ENCODE measurements around the gene PSAPL1.
"Not testable (repeated sequence)": the region's sequence is repeated elsewhere in the genome, so short reads cannot be mapped to it uniquely, and the experiment has no call there.

The PSAPL1 gene

GRCh38 chr4:7458066-7458425 is 23.3 kb upstream of the PSAPL1 start:
- no peak overlapping the region for H3K9ac ChIP-seq (ENCODE audit: low read depth, low read length)
- no peaks in the 10 kb centered on the region for H3K36me3 ChIP-seq (ENCODE audit: insufficient read depth, low read length)
- no peak overlapping the region for H3K4me3 ChIP-seq (ENCODE audit: low read length)
- H3K4me2 ChIP-seq (ENCODE audit: low read length): no peak overlapping the region
- H3K4me1 ChIP-seq (ENCODE audit: control insufficient read depth, insufficient read depth, low read length): no peaks in the 10 kb centered on the region
- no peaks in the 10 kb centered on the region for H3K9me3 ChIP-seq (replicated peaks; ENCODE audit: low read length)
- peaks cover 34% of the 10 kb centered on the region for H3K27me3 ChIP-seq (ENCODE audit: control insufficient read depth, insufficient read depth, low read length)

GRCh38 chr4:7457201-7458065 is 22.7 kb upstream of the PSAPL1 start:
- peaks cover 28% of the 10 kb centered on the region for H3K27me3 ChIP-seq (ENCODE audit: control insufficient read depth, insufficient read depth, low read length)
- no peak overlapping the region for H3K4me3 ChIP-seq (ENCODE audit: low read length)
- H3K36me3 ChIP-seq (ENCODE audit: insufficient read depth, low read length): no peaks in the 10 kb centered on the region
- H3K9ac ChIP-seq (ENCODE audit: low read depth, low read length): no peak overlapping the region
- H3K9me3 ChIP-seq (replicated peaks; ENCODE audit: low read length): no peaks in the 10 kb centered on the region
- H3K4me2 ChIP-seq (ENCODE audit: low read length): no peak overlapping the region
- no peaks in the 10 kb centered on the region for H3K4me1 ChIP-seq (ENCODE audit: control insufficient read depth, insufficient read depth, low read length)

- not testable (repeated sequence) for H3K36me3 ChIP-seq (ENCODE audit: insufficient read depth, low read length); H3K4me2 ChIP-seq (ENCODE audit: low read length); H3K4me1 ChIP-seq (ENCODE audit: control insufficient read depth, insufficient read depth, low read length); H3K9ac ChIP-seq (ENCODE audit: low read depth, low read length); H3K9me3 ChIP-seq (replicated peaks; ENCODE audit: low read length); H3K4me3 ChIP-seq (ENCODE audit: low read length); H3K27me3 ChIP-seq (ENCODE audit: control insufficient read depth, insufficient read depth, low read length)
These were observed 18.1 kb upstream of the PSAPL1 start for GRCh38 chr4:7452802-7453201.

GRCh38 chr4:7451800-7452199 is 17.1 kb upstream of the PSAPL1 start:
- Histone ChIP-seq H3K9me3 (replicated peaks; ENCODE audit: low read length) (no peaks in the 10 kb centered on the region), H3K27me3 (ENCODE audit: control insufficient read depth, insufficient read depth, low read length) (no peaks in the 10 kb centered on the region)

GRCh38 chr4:7451434-7451789 is 16.7 kb upstream of the PSAPL1 start:
- H3K36me3 ChIP-seq (ENCODE audit: insufficient read depth, low read length): no peaks in the 10 kb centered on the region
- no peaks in the 10 kb centered on the region for H3K9me3 ChIP-seq (replicated peaks; ENCODE audit: low read length)
- H3K4me2 ChIP-seq (ENCODE audit: low read length): no peak overlapping the region

More at GRCh38 chr4:7451800-7452199, 17.1 kb upstream of the PSAPL1 start:
- H3K4me1 ChIP-seq (ENCODE audit: control insufficient read depth, insufficient read depth, low read length): no peaks in the 10 kb centered on the region
- H3K9ac ChIP-seq (ENCODE audit: low read depth, low read length): no peak overlapping the region
- H3K36me3 ChIP-seq (ENCODE audit: insufficient read depth, low read length): no peaks in the 10 kb centered on the region
- H3K4me3 ChIP-seq (ENCODE audit: low read length): no peak overlapping the region
- H3K4me2 ChIP-seq (ENCODE audit: low read length): no peak overlapping the region

GRCh38 chr4:7450775-7451433 is 16.2 kb upstream of the PSAPL1 start:
- H3K4me2 ChIP-seq (ENCODE audit: low read length): no peak overlapping the region
- no peaks in the 10 kb centered on the region for H3K4me1 ChIP-seq (ENCODE audit: control insufficient read depth, insufficient read depth, low read length)
- H3K36me3 ChIP-seq (ENCODE audit: insufficient read depth, low read length): no peaks in the 10 kb centered on the region
- no peak overlapping the region for H3K4me3 ChIP-seq (ENCODE audit: low read length)
- H3K27me3 ChIP-seq (ENCODE audit: control insufficient read depth, insufficient read depth, low read length): no peaks in the 10 kb centered on the region
- H3K9ac ChIP-seq (ENCODE audit: low read depth, low read length): no peak overlapping the region
- H3K9me3 ChIP-seq (replicated peaks; ENCODE audit: low read length): no peaks in the 10 kb centered on the region

More at GRCh38 chr4:7451434-7451789, 16.7 kb upstream of the PSAPL1 start:
- H3K4me3 ChIP-seq (ENCODE audit: low read length): no peak overlapping the region
- H3K4me1 ChIP-seq (ENCODE audit: control insufficient read depth, insufficient read depth, low read length): no peaks in the 10 kb centered on the region
- no peak overlapping the region for H3K9ac ChIP-seq (ENCODE audit: low read depth, low read length)
- no peaks in the 10 kb centered on the region for H3K27me3 ChIP-seq (ENCODE audit: control insufficient read depth, insufficient read depth, low read length)

GRCh38 chr4:7448036-7448435 is 13.3 kb upstream of the PSAPL1 start:
- Histone ChIP-seq H3K4me2 (ENCODE audit: low read length) (no peak overlapping the region), H3K27me3 (ENCODE audit: control insufficient read depth, insufficient read depth, low read length) (peaks cover 4% of the 10 kb centered on the region), H3K36me3 (ENCODE audit: insufficient read depth, low read length) (no peaks in the 10 kb centered on the region), H3K9me3 (replicated peaks; ENCODE audit: low read length) (no peaks in the 10 kb centered on the region), H3K4me1 (ENCODE audit: control insufficient read depth, insufficient read depth, low read length) (no peaks in the 10 kb centered on the region), H3K9ac (ENCODE audit: low read depth, low read length) (no peak overlapping the region), H3K4me3 (ENCODE audit: low read length) (no peak overlapping the region)

GRCh38 chr4:7447236-7447635 is 12.5 kb upstream of the PSAPL1 start:
- Histone ChIP-seq H3K9ac (ENCODE audit: low read depth, low read length) (no peak overlapping the region), H3K4me2 (ENCODE audit: low read length) (no peak overlapping the region), H3K36me3 (ENCODE audit: insufficient read depth, low read length) (no peaks in the 10 kb centered on the region), H3K4me3 (ENCODE audit: low read length) (no peak overlapping the region), H3K27me3 (ENCODE audit: control insufficient read depth, insufficient read depth, low read length) (peaks cover 4% of the 10 kb centered on the region), H3K9me3 (replicated peaks; ENCODE audit: low read length) (no peaks in the 10 kb centered on the region), H3K4me1 (ENCODE audit: control insufficient read depth, insufficient read depth, low read length) (no peaks in the 10 kb centered on the region)

GRCh38 chr4:7444731-7445130 is 10.0 kb upstream of the PSAPL1 start:
- no peaks in the 10 kb centered on the region for H3K36me3 ChIP-seq (ENCODE audit: insufficient read depth, low read length)
- no peaks in the 10 kb centered on the region for H3K9me3 ChIP-seq (replicated peaks; ENCODE audit: low read length)
- H3K4me3 ChIP-seq (ENCODE audit: low read length): no peak overlapping the region
- no peak overlapping the region for H3K9ac ChIP-seq (ENCODE audit: low read depth, low read length)
- no peaks in the 10 kb centered on the region for H3K4me1 ChIP-seq (ENCODE audit: control insufficient read depth, insufficient read depth, low read length)
- H3K27me3 ChIP-seq (ENCODE audit: control insufficient read depth, insufficient read depth, low read length): peaks cover 4% of the 10 kb centered on the region
- no peak overlapping the region for H3K4me2 ChIP-seq (ENCODE audit: low read length)

GRCh38 chr4:7444314-7444713 is 9.6 kb upstream of the PSAPL1 start:
- Histone ChIP-seq H3K9ac (ENCODE audit: low read depth, low read length) (no peak overlapping the region), H3K36me3 (ENCODE audit: insufficient read depth, low read length) (no peaks in the 10 kb centered on the region), H3K4me2 (ENCODE audit: low read length) (no peak overlapping the region), H3K27me3 (ENCODE audit: control insufficient read depth, insufficient read depth, low read length) (peaks cover 4% of the 10 kb centered on the region), H3K4me3 (ENCODE audit: low read length) (no peak overlapping the region), H3K4me1 (ENCODE audit: control insufficient read depth, insufficient read depth, low read length) (no peaks in the 10 kb centered on the region), H3K9me3 (replicated peaks; ENCODE audit: low read length) (no peaks in the 10 kb centered on the region)

GRCh38 chr4:7442574-7443162 is 7.9 kb upstream of the PSAPL1 start:
- H3K4me3 ChIP-seq (ENCODE audit: low read length): no peak overlapping the region
- H3K4me2 ChIP-seq (ENCODE audit: low read length): no peak overlapping the region
- no peaks in the 10 kb centered on the region for H3K4me1 ChIP-seq (ENCODE audit: control insufficient read depth, insufficient read depth, low read length)
- H3K9me3 ChIP-seq (replicated peaks; ENCODE audit: low read length): no peaks in the 10 kb centered on the region
- H3K9ac ChIP-seq (ENCODE audit: low read depth, low read length): no peak overlapping the region
- peaks cover 4% of the 10 kb centered on the region for H3K27me3 ChIP-seq (ENCODE audit: control insufficient read depth, insufficient read depth, low read length)
- H3K36me3 ChIP-seq (ENCODE audit: insufficient read depth, low read length): no peaks in the 10 kb centered on the region
